Measurements from ENCODE around the gene WEE1. TPM values are rescaled to one million over a fixed set of nuclear protein-coding genes. Genes with fewer than 3 reads are reported as not detected.

The WEE1 gene
- total RNA-seq, 1 experiment from 2014 or later, result 67.9 TPM

DNA sequence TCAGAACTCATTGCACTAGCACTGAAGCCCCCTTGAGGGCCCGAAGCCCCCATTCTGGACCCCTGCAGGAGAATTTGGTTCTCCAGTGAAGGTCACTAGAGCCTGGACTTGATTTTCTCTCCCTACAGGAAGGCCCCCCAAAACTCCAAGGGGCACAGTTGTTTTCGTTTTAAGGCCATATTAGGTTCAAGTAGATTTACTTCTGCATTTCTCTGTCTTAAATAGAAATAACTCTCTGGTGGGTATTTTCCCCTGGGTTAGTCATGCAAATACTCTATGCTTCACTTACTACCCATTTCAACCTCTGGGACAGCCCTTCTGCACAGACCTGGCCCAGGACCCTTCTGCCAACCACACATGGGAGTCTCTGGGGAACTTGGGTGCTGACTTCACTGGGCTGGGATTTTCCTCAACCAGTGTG is 41.6 kb downstream of the WEE1 start:
- H3K9me3 ChIP-seq (ENCODE audit: control insufficient read depth, insufficient read depth, low read depth, low read length), result no peaks in the 10 kb centered on the region
- DNase-seq (ENCODE audit: low read depth, low spot score), result no peak
- intact Hi-C loops (cut with micrococcal nuclease; ENCODE audit: unreplicated experiment) (loop anchor here (2.0 to 10.0 kb wide), 2 partner anchors 134 to 710 kb away; no protein-coding TSS in a partner anchor), in situ Hi-C loops (cut with HindIII; ENCODE audit: low pct_unique_long_range_greater_than_20kb, low sequenced_read_pairs) (no loop called here)
- H3K27me3 ChIP-seq (ENCODE audit: control insufficient read depth, insufficient read depth, low read length), result no peaks in the 10 kb centered on the region
- no TSS peak for BruUV-seq (replicated peaks)
- H3K4me1 ChIP-seq (ENCODE audit: control insufficient read depth, insufficient read depth, low read length), result peaks cover 27% of the 10 kb centered on the region
- H3K36me3 ChIP-seq (ENCODE audit: control insufficient read depth, insufficient read depth, low read length), result no peaks in the 10 kb centered on the region
- POLR2A ChIA-PET, result no interaction called here
- H3K4me3 ChIP-seq (ENCODE audit: low read depth in 2 of 2, low read length in 2 of 2), result peak overlapping the region; percentile 50 to 76
- ATAC-seq, result no peak
- CTCF ChIA-PET, result no interaction called here
- no peak for TF ChIP-seq SIN3A (IDR thresholded peaks at IDR 0.05; ENCODE audit: borderline replicate concordance, insufficient read depth, low read depth, low read length)
- no peak for TF ChIP-seq POLR2AphosphoS5 (IDR thresholded peaks at IDR 0.05; ENCODE audit: low read depth, low read length)
- TF ChIP-seq REST (IDR thresholded peaks at IDR 0.05; ENCODE audit: insufficient read depth in 1 of 2, low read depth in 2 of 2, low read length in 1 of 2), result no peak
- peak overlapping the region; percentile 95 for H3K27ac ChIP-seq (ENCODE audit: low read length)

GRCh38 chr11:9616042-9616675 is 42.7 kb downstream of the WEE1 start:
- ATAC-seq (no peak), DNase-seq (ENCODE audit: low read depth, low spot score) (no peak)
- peak overlapping the region; percentile 29; the same call in 1 of the 2 replicates for H3K27ac ChIP-seq (ENCODE audit: low read length)
- no TSS peak for BruUV-seq (replicated peaks)
- H3K36me3 ChIP-seq (ENCODE audit: control insufficient read depth, insufficient read depth, low read length), result no peaks in the 10 kb centered on the region
- CTCF ChIA-PET, result no interaction called here
- peaks cover 27% of the 10 kb centered on the region for H3K4me1 ChIP-seq (ENCODE audit: control insufficient read depth, insufficient read depth, low read length)
- no peaks in the 10 kb centered on the region for H3K27me3 ChIP-seq (ENCODE audit: control insufficient read depth, insufficient read depth, low read length)
- TF ChIP-seq REST (IDR thresholded peaks at IDR 0.05; ENCODE audit: insufficient read depth in 1 of 2, low read depth in 2 of 2, low read length in 1 of 2), result no peak
- TF ChIP-seq TCF7L2 (IDR thresholded peaks at IDR 0.05; ENCODE audit: low read depth, low read length), result no peak
- TF ChIP-seq POLR2AphosphoS5 (IDR thresholded peaks at IDR 0.05; ENCODE audit: low read depth, low read length), result no peak
- no peak for TF ChIP-seq SIN3A (IDR thresholded peaks at IDR 0.05; ENCODE audit: borderline replicate concordance, insufficient read depth, low read depth, low read length)
- TF ChIP-seq, protein P1, sequence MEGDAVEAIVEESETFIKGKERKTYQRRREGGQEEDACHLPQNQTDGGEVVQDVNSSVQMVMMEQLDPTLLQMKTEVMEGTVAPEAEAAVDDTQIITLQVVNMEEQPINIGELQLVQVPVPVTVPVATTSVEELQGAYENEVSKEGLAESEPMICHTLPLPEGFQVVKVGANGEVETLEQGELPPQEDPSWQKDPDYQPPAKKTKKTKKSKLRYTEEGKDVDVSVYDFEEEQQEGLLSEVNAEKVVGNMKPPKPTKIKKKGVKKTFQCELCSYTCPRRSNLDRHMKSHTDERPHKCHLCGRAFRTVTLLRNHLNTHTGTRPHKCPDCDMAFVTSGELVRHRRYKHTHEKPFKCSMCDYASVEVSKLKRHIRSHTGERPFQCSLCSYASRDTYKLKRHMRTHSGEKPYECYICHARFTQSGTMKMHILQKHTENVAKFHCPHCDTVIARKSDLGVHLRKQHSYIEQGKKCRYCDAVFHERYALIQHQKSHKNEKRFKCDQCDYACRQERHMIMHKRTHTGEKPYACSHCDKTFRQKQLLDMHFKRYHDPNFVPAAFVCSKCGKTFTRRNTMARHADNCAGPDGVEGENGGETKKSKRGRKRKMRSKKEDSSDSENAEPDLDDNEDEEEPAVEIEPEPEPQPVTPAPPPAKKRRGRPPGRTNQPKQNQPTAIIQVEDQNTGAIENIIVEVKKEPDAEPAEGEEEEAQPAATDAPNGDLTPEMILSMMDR (IDR thresholded peaks at IDR 0.05), result no peak
- no peaks in the 10 kb centered on the region for H3K9me3 ChIP-seq (ENCODE audit: control insufficient read depth, insufficient read depth, low read depth, low read length)
- POLR2A ChIA-PET, result no interaction called here
- intact Hi-C loops (cut with micrococcal nuclease; ENCODE audit: unreplicated experiment), result loop anchor here (10.0 kb wide), 1 partner anchor 709 kb away; no protein-coding TSS in a partner anchor
- H3K4me3 ChIP-seq (ENCODE audit: low read depth in 2 of 2, low read length in 2 of 2), result no peak overlapping the region
- in situ Hi-C loops (cut with HindIII; ENCODE audit: low pct_unique_long_range_greater_than_20kb, low sequenced_read_pairs), result no loop called here
